Neural cell (in vitro differentiated cells): ENCODE measurements around the gene RPS6KA2. TPM values are rescaled to one million over a fixed set of nuclear protein-coding genes. Genes with fewer than 3 reads are reported as not detected.
A peak's percentile ranks its signal among the peaks of the same experiment; 100 is the strongest.
"Not testable (repeated sequence)": the region's sequence is repeated elsewhere in the genome, so short reads cannot be mapped to it uniquely, and the experiment has no call there.

Experiments used
- H2AFZ ChIP-seq: fragments of 200-600, 300-800 bp; sonication (generic), shearing (Covaris generic); 2 replicates; pipeline ENCODE4 v1.6.0; 2014; ENCODE audit warnings: low read depth, mild to moderate bottlenecking, antibody characterized with exemption, low read length, moderate library complexity
- H3F3A ChIP-seq: fragments of 200-600 bp; shearing (Covaris generic); 2 replicates; pipeline ENCODE4 v1.6.1; 2016; ENCODE audit warnings: mild to moderate bottlenecking, moderate library complexity, mixed read lengths, antibody characterized with exemption, low read length; ENCODE audit not compliant: insufficient read depth, poor library complexity, severe bottlenecking
- H3K27ac ChIP-seq: fragments of 200-600, 300-800 bp; sonication (generic), shearing (Covaris generic); 2 replicates; pipeline ENCODE4 v1.5.1; 2014; ENCODE audit warnings: mild to moderate bottlenecking, low read length, moderate library complexity
- H3K27me3 ChIP-seq: fragments of 300-800, 200-600 bp; sonication (generic), shearing (Covaris generic); 2 replicates; pipeline ENCODE4 v1.6.0; 2014; ENCODE audit warnings: mild to moderate bottlenecking, low read depth, low read length, moderate library complexity; ENCODE audit not compliant: insufficient read depth
- H3K36me3 ChIP-seq: fragments of 300-800, 200-600 bp; sonication (generic), shearing (Covaris generic); 2 replicates; pipeline ENCODE4 v1.5.1; 2014; ENCODE audit warnings: mild to moderate bottlenecking, antibody characterized with exemption, low read length, moderate library complexity; ENCODE audit not compliant: insufficient read depth
- H3K4me2 ChIP-seq: fragments of 300-800, 200-600 bp; sonication (generic), shearing (Covaris generic); 2 replicates; pipeline ENCODE4 v1.6.0; 2014; ENCODE audit warnings: mild to moderate bottlenecking, low read length
- H3K4me3 ChIP-seq: fragments of 300-800, 200-600 bp; sonication (generic), shearing (Covaris generic); 2 replicates; pipeline ENCODE4 v1.5.1; 2014; ENCODE audit warnings: mild to moderate bottlenecking, low read length, moderate library complexity
- H3K79me2 ChIP-seq: fragments of 200-600 bp; shearing (Covaris generic); replicated peaks from 2 replicates; pipeline ENCODE4 v1.6.0; 2014; ENCODE audit warnings: mild to moderate bottlenecking, low read length, moderate library complexity; ENCODE audit not compliant: insufficient read depth
- H3K9ac ChIP-seq: fragments of 300-800, 200-600 bp; sonication (generic), shearing (Covaris generic); 2 replicates; pipeline ENCODE4 v1.6.1; 2016; ENCODE audit warnings: mild to moderate bottlenecking, low read length, mixed read lengths
- H3K9me2 ChIP-seq: fragments of 200-600 bp; shearing (Covaris generic); 2 replicates; pipeline ENCODE4 v1.6.1; 2016; ENCODE audit warnings: mild to moderate bottlenecking, low read length, mixed read lengths; ENCODE audit not compliant: insufficient read depth
- H3K9me3 ChIP-seq: fragments of 200-600, 300-800 bp; sonication (generic), shearing (Covaris generic); 2 replicates; pipeline ENCODE4 v1.6.1; 2016; ENCODE audit warnings: mild to moderate bottlenecking, mixed run types, low read length, moderate library complexity, mixed read lengths
- H4K20me1 ChIP-seq: fragments of 200-600 bp; shearing (Covaris generic); 2 replicates; pipeline ENCODE4 v1.6.1; 2016; ENCODE audit warnings: mild to moderate bottlenecking, mixed run types; ENCODE audit not compliant: insufficient read depth
- CTCF ChIP-seq: fragments of 450-650 bp; IDR thresholded peaks from 2 replicates; pipeline ENCODE4 v1.5.1; 2014; ENCODE audit warnings: antibody characterized with exemption, mild to moderate bottlenecking, moderate library complexity; ENCODE audit not compliant: poor library complexity, severe bottlenecking
- EP300 ChIP-seq: fragments of 450-650 bp; conservative IDR thresholded peaks from 2 replicates; pipeline ENCODE4 v1.6.1; 2014; ENCODE audit warnings: antibody characterized with exemption, mild to moderate bottlenecking, moderate library complexity; ENCODE audit not compliant: poor library complexity, severe bottlenecking
- EZH2 ChIP-seq: fragments of 200-600, 300-800 bp; shearing (Covaris generic), sonication (generic); IDR thresholded peaks from 2 replicates; pipeline ENCODE4 v1.6.1; 2014; ENCODE audit warnings: antibody characterized with exemption, low read length, borderline replicate concordance, mild to moderate bottlenecking; ENCODE audit not compliant: insufficient read depth, poor library complexity, severe bottlenecking
- MXI1 ChIP-seq: fragments of 450-650 bp; conservative IDR thresholded peaks from 2 replicates; pipeline ENCODE4 v1.6.1; 2014; ENCODE audit warnings: antibody characterized with exemption, mild to moderate bottlenecking; ENCODE audit not compliant: poor library complexity, severe bottlenecking
- POLR2AphosphoS5 ChIP-seq: IDR thresholded peaks from 2 replicates; pipeline ENCODE4 v1.6.1; 2012
- RAD21 ChIP-seq: fragments of 450-650 bp; conservative IDR thresholded peaks from 2 replicates; pipeline ENCODE4 v1.6.1; 2014; ENCODE audit warnings: antibody characterized with exemption, mild to moderate bottlenecking, moderate library complexity
- REST ChIP-seq: IDR thresholded peaks from 2 replicates; pipeline ENCODE4 v1.6.1; 2012; ENCODE audit warnings: borderline replicate concordance
- SMC3 ChIP-seq: fragments of 450-650 bp; conservative IDR thresholded peaks from 2 replicates; pipeline ENCODE4 v1.6.1; 2014; ENCODE audit warnings: antibody characterized with exemption, mild to moderate bottlenecking, moderate library complexity; ENCODE audit not compliant: poor library complexity
- TAF1 ChIP-seq: IDR thresholded peaks from 2 replicates; pipeline ENCODE4 v1.6.1; 2012; ENCODE audit warnings: low read depth
- polyA plus RNA-seq: library from polyadenylated mRNA; depleted of rRNA; stranded (reverse); fragments of >200 nt; gene quantifications from 2 replicates; pipeline ENCODE4 v1.2.3, GENCODE V29; 2014

RPS6KA2 gene
- polyA plus RNA-seq, 1 donor from 2014 or later: 34.3 TPM

- H3K79me2 ChIP-seq, H4K20me1 ChIP-seq, H3K4me2 ChIP-seq, H3K27ac ChIP-seq, H2AFZ ChIP-seq, H3F3A ChIP-seq, H3K9me3 ChIP-seq, H3K9ac ChIP-seq, H3K27me3 ChIP-seq, H3K4me3 ChIP-seq, H3K36me3 ChIP-seq, H3K9me2 ChIP-seq: not testable (repeated sequence)
- TF ChIP-seq SMC3: peak; percentile 90
- TF ChIP-seq RAD21: peak; percentile 85
- TF ChIP-seq CTCF: peak; percentile 86
These were observed 226.3 kb downstream of the RPS6KA2 start for GRCh38 chr6:166400649-166401250.

- Histone ChIP-seq H3K4me3 (no peak overlapping the region), H3K27me3 (no peaks in the 10 kb centered on the region), H3K9me2 (no peaks in the 10 kb centered on the region), H3K79me2 (no peaks in the 10 kb centered on the region), H3K4me2 (no peak overlapping the region), H3K36me3 (no peaks in the 10 kb centered on the region), H2AFZ (no peak overlapping the region), H3F3A (no peaks in the 10 kb centered on the region), H3K9me3 (no peaks in the 10 kb centered on the region), H3K9ac (no peak overlapping the region), H4K20me1 (no peaks in the 10 kb centered on the region), H3K27ac (no peak overlapping the region)
- TF ChIP-seq TAF1 (no peak), RAD21 (no peak), CTCF (no peak), REST (no peak), EP300 (no peak), SMC3 (no peak), EZH2 (no peak), POLR2AphosphoS5 (no peak), MXI1 (no peak)
These were observed 226.9 kb downstream of the RPS6KA2 start for GRCh38 chr6:166400181-166400580.
